ENCODE measurements around the gene ADAMTS2.

Gene ADAMTS2

DNA sequence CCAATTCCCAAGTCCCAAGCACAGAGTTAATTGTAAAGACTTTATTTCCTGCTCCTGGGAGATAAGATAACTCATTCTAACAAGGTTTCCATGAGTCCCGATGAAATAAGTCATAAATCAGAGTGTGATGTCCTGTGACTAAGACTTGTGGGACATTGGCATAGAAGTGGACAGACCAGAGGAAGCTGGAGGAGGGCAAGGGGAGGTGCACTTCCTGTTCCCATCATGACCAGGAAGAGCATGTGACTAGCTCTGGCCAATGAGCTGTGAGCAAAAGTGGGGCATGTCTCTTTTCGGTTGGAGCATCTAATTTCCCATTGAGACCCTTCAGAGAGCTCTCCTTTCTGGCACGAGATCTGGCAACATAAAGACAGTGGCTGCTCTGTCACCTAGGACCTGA is 184.7 kb downstream of the ADAMTS2 start:
- no peak for DNase-seq (ENCODE audit: low spot score)

DNA sequence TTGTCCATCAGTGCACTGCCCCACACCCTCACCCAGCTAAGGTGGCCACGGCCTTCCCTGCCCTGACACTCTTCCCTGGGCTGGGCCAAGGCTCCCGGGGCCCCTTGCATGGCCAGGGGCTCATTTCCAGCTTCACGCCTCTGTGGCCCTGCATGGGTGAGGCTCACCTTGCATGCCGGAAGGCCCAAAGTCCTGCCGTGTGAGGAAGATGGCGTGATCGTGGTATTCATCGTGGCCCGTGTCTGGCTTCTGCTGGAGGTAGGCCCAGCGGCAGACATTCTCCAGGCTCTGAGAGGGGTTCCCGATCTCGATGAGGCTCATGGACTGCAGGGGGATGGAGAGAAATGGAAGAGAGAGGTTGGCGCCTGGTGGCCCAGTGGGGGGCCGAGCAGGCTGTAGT is 186.7 kb downstream of the ADAMTS2 start:
- DNase-seq (ENCODE audit: low spot score): no peak

DNA sequence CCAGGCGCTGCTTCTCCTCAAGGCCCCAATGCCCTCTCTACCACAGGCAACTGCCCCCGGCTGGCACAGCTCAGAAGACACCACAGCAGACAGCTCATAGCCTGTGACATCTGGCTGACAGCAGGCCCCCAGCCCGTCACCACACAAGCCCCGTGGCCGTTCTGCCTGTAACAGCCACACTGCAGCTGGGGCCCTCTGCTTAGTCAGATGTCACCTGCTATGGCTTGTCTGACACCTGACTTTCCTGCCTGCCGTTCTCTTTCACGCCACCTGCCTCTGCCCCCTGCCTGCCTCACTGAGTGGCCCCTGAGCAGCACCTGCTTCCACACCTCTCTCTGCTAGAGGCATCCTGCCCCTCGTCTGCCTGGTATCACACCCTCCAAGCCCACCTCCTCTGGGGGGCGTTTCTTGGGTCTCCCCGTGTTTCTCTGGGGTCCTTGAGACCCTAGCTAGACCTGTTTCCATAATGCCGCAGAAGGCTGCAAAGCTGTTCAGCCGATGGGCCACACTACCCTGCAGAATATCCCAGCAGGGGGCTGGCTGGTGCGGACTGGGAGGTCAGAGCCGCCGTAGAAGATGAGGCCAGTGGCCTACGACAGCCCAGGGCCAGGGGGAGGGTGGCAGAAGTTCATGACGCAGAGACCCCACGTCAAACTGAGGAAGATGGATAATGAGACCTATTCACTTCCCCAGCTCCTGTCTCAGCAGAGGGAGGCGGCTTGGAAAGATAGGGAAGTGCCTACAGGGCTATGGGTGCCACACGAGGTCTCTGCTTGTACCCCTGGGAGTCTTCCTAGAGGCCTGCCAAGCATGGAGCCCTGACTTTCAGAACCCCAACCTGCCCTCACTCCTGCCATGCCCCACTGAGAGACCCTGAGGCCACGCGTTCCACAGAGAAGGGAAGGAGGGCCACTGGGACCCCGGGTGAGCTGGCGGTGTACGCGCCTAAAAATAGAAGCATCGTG is 190.0 kb downstream of the ADAMTS2 start:
- DNase-seq (ENCODE audit: low spot score): no peak

DNA sequence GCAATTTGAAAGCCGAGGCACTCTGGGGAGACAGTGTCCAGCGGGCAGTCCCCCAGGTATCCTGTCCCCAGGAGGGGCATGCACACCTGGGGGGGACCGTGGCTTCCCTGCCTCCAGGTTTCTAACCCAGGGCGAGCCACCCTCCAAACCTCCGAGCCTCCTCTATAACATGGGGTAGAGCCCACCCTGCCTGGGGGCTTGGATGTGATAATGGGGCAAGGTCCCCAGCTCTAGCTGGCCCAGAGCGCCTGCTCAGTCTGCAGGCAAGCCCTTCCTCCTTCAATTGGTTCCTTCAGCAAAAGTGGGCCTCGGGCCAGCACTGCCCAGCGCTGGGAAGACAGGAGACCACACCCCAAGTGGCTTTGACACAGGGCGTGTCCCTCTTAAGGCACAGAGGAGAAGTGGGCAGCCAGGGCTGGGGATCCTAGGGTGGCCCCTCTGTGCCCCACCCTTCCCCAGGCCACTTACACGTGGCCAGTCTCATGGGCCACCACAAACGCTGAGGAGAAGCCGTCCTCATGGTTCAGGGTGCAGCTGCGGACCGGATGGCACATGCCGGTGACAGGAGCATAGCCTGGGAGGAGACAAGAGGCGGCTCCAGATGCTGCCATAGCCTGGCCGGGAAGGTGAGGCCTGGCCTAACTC is 190.8 kb downstream of the ADAMTS2 start:
- no peak for DNase-seq (ENCODE audit: low spot score)

DNA sequence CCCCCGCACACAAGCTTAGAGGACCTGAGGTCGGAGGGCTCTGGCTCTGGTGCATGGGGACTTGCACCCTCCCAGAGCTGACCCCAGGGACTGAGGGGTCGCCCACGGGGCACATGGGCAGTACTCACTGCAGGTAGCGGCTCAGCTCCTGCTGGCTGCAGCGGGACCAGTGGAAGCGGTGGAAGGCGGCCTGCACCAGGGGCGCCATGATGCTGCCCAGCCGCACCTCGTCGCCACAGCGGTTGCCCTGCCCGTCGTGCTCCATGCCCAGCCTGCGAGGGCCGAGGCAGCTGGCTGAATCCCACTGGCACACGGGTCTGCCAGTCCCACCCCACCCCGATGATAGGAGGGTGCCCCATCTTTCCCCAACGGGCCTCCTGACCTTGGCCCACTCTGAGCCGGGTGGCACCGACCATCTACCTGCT is 191.3 kb downstream of the ADAMTS2 start:
- DNase-seq (ENCODE audit: low spot score): no peak

DNA sequence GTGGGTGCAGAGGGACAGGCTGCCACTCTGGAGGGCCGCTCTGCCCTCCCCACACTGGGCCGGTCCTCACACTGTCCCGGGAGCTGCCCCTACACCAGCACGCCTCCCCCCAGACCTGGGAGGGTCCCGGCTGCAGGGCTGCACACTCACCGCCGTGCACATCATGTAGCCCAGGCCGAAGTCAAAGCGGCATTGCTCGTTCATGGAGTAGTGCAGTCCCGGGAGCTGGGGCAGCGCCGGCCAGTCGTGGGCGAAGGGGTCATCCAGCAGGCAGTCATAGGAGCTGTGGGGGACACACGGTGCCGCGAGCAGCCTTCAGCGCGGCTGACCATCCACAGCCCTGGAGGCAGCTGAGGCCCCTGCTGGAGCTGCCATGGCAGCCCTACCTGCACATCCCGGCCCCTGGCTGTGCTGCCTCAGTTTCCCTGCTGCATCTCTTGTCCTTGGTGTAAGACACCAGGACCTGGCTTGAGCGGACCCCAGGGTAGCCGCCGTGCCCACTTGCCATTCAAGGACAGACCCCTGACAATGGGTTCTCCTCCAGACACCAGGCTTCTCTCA is 191.8 kb downstream of the ADAMTS2 start:
- DNase-seq (ENCODE audit: low spot score): no peak

DNA sequence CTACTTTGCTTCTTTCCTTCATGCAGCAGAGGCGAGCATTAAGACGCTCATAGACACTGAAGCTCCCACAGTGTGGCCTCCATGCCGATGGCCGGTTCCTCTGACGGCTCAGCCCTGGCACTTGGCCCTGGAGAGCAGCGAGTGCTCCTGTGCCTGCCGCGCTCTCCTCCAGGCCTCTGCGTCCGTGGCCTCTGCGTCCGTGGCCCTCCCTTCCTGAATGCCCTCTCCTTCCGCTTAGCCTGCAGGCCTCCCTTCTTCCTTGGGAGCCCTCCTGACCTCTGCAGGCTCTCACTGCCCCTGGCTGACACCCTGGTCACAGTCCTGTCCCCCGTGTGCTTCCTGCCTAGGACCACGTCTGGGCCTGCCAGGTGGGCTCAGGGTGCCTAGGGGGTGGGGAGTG is 192.3 kb downstream of the ADAMTS2 start:
- no peak for DNase-seq (ENCODE audit: low spot score)

DNA sequence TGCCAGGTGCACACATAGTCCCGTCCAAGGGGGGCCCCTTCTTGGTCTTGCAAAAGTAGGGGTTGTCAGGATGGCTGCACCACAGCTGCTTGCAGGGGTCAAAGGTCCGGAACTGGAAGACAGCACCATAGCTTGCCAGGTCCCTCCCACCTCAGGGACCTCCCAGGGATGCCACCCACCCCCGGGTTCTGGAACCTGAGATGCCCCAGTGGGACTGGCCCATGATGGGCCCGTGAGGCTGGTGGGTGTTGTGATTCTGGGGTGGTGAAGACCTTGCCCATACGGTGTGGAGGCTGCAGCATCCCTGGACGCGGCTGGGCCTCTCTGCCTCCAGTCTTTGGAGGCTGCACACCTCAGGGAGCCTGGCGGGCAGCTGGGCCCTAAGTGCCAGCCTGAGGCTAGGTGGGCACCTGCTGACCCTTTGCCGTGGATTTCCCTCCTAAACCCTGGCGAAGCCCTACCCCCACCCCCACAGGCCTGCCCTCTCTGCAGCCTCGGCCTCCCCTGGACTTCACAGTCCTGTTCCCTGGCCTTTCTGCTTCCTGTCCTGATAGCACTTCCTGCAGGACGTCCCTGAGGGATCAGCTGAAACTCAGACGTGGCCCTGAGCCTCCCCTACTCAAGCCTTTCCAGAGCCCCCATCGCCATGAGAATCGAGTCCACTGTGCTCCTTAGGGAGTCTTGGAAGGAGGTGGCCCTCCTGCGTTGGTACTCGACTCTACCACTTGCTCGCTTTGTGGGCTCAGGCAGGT is 192.9 kb downstream of the ADAMTS2 start:
- no peak for DNase-seq (ENCODE audit: low spot score)

DNA sequence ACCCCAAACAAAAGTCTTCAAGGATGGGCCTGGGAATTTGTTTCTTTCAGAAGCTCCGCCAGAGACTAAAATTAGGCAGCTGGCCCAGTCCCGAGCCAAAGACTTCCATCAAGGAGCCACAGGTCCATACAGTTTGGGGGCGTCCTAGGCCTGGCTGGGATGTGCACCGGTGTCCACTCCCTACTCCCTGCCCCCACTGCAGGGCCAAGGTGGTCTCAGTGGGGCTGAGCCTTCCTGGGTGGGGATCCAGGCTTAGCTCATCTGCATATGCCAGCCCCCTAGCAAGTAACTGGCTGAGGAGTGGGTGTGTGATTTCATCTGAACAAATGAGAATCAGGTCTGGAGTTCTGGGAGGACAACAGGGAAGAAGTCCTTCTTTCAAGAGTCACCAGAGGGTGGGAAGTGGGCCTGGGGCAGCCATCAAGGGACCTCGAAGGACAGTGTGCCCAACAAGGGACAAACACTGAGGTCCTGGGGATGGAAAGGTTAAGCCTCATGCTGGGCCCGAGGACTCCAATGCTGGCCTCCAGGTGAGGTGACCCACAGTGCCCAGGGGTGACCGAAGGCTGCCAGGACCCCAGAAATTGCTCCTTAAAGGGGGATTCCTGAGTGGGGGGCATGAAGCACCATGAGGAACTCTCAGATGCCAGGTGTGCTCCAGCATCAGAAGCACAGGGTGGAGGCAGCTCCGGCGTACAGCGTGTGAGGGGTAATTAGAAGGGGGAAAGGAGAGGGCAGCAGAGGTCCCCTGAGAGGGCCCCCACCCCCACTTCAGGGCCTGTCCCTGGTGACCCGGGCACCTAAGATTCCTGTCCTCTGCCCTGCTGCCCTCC is 193.8 kb downstream of the ADAMTS2 start:
- DNase-seq (ENCODE audit: low spot score): no peak

DNA sequence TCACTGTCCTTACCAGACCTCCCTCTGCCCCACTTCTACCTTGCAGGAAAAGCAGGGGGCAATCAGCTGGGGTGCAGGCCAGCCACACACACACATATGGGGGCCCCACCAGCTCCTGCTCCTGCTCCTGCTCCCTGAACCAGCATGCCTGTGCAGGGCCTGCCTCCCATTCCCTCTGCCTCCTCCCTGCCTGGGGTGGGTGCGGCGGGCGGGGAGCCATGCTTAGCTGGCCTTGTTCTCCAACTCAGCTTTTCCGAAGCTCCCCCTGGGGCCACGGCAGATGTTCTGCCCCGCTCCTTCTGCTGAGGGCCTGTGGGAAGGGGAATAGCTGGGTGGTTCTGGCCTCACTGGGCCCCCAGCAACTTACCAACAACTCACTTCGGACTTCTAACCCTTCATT is 195.2 kb downstream of the ADAMTS2 start:
- no peak for DNase-seq (ENCODE audit: low spot score)

DNA sequence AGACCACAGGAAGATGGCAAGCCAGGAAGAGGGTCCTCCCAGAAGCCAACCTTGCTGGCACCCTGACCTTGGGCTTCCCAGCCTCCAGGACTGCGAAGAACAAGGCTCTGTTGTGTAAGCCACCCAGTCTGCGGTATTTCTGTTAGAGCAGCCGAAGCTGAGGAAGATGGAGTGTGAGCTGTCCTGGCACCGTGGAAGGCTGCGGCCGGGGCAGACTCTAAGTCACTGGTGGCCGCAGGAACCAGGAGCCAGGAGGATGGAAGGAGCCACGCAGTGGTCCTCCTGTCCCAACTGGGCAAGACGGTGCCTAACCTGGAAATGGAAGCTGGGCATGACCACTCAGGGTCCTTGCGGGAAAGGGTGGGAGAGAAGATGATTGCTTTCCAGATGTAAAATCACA is 196.0 kb downstream of the ADAMTS2 start:
- DNase-seq (ENCODE audit: low spot score): no peak

DNA sequence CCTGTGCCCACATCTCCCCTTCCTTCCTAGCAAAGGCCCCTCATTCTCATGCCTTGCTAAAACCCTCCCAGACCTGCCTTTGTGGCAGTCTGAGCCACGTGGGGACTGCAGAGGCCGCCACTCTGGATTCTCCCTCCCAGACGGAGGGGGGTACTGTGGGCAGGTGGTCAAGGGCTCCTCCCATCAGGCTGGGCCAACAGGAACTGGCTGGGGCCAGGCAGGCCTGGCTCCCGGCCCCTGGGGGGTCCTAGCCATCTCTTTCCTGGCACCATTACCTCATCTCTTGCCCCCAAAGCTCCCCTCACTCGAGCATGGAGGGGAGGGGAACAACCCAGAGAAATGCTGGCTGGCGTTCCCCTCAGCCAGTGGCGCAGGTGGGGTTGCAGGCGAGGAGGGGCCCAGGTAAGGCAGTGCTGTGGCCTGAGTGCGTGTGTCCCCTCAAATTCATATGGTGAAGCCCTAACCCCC is 196.5 kb downstream of the ADAMTS2 start:
- no peak for DNase-seq (ENCODE audit: low spot score)

DNA sequence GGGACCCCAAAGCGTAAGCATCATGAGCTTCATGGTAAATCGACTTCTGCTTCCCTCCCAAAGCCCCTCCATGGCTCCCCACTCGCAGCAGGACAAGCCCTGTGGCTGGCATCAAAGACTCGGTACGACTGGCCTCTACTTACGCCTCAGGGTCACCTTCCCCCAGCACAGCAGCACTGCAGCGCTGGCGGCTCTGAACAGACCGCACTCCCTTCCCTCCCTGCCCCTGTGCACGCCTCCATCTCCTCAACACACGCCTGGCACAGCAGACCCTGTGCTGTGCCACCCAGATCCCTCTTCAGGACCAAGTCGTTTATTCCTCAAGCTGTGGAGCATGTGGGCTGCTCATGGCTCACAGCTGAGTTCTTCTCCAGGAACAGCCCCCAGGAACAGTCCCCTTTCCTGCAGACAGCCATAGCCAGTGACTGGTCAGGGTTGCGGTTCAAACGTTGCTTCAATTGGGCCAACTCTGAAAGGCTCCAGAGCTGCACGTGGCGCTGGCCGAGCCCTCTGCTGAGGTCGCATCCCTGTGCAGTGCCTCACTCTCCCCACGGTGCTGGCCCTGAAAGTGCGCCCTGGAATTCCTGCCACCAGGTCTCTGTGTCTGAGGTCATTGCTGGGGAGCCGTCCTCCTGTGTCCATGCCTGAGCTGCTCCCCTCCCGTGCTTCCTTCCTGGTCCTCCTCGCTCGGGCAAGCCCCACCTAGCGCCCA is 197.1 kb downstream of the ADAMTS2 start:
- DNase-seq (ENCODE audit: low spot score): no peak

DNA sequence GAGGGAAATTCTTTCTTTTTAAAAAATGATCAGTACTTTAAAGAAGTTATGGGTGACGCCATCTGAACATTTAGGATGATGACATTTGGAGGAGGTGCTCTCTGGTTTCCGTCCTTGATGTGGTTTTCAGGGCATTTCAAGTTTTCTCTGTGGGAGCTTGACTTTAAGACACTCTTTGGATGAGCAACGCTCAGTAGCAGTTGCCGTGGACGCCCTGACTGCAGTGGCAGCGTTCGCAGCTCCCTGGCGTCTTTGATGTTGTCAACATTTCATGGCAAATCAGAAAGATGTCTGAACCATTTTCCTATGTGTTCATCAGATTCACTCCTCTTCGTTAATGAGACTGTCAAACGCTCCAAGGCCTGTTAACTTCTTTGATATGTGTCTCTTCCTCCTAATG is 199.0 kb downstream of the ADAMTS2 start:
- DNase-seq (ENCODE audit: low spot score): peak; percentile 4

DNA sequence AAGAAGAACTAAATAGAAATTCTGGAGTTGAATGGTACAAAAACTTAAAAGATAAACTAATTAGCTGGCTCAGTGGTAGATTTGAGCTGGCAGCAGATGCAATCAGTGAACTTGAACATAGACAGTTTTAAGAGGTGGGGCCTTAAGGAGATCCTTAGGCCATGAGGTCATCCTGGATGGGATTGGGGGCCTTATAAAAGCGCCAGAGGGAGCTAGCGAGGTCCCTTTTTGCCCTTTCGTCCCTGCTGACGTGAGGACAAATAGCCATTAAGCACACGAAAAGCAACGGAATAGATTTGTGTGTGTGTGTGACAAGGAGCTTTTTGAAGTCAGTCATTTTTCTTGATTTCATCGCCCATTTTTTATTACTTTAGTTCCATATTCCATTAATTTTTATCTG is 201.8 kb downstream of the ADAMTS2 start:
- no peak for DNase-seq (ENCODE audit: low spot score)

DNA sequence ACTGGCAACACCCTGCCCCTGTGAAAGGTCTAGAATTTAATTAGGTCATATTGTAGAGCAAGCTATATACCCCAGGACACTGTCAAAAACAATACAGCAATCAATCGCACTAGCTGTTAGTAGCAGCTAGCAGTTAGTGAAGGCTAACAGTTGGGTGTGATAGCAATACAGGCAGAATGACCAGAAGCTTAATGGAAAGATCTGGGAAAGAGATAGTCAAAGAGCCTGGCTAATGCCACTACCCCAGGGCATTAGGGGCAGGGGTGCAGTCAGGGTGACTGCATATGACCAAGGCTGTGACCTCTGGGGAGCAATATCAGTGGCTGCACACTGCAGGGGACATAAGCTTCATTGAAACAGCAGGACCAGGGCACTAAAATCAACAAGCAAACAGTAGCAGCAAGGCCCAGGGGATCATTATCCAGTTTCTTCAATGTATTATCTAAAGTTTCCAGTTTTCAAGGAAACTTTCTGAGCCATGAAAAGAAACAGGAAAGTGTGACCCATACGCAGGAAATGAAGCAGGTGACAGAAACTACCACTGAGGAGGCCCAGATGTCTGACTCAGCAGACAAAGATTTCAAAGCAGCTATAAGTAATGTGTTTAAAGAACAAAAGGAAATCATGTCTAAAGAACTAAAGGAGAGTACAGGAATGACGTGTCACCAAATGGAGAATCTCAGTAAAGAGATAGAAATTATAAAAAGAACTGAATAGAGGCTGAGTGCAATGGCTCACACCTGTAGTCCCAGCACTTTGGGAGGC is 202.6 kb downstream of the ADAMTS2 start:
- DNase-seq (ENCODE audit: low spot score): no peak

DNA sequence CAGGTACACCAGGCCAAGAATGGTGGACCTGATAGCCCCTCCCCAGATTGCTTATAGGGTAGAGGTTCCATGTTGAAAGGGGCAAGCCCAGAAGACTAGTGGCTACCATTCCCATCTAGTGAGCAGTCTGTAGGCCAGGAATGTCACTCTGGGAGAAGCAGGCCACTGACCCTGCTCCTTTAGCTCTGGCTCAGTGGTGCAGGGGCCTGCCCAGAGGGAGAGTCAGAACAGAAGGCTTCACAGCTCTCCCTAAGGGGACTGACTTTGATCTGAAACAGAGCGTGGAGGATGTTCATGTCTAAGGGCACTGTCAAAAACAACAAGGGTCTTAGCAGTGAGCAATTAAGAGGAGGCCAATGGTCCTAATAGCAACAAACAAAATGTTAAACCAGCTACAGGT is 203.4 kb downstream of the ADAMTS2 start:
- DNase-seq (ENCODE audit: low spot score): no peak

DNA sequence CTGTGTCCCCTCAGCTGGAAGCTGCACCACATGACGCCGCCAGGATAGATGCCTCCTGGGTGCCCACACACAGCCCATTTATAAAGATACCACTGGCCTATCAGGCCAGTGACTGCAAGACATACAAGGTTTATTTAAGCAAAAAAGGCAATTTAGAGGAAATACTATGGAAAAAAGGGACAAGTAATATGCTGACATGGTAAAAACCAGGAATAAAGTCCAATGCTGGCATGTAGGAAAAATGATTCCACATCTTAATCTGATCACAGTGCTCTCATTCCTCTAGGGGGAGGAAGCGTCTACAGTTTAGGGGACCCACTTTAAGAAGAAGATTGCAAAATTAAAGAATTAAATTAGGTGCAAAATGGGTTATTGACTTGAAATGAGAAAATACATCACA is 205.0 kb downstream of the ADAMTS2 start:
- no peak for DNase-seq (ENCODE audit: low spot score)

DNA sequence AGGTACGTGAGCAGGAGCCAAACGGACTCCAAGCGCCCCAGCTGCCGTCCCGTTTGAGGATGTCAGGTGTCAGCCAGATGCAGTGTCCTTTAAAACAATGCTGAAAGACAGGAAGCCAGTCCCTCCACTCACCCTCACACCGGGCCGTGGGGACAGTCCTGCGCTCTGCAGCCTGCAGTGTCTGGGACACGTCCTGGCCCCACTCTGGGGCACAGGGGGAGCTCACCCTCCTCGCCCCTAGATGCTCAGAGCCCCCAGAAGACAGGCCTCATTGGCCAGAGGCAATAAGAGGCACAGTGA is 205.4 kb downstream of the ADAMTS2 start:
- no peak for DNase-seq (ENCODE audit: low spot score)
